ENCODE data around the gene MKLN1. TPM values are rescaled to one million over a fixed set of nuclear protein-coding genes. Genes with fewer than 3 reads are reported as not detected.
"Not testable (repeated sequence)": the region's sequence is repeated elsewhere in the genome, so short reads cannot be mapped to it uniquely, and the experiment has no call there.

MKLN1 gene
- total RNA-seq, 1 donor from 2014 or later: 61.7 TPM

- H3K36me3 Mint-ChIP-seq: peaks cover 10% of the 10 kb centered on the region
Observed at GRCh38 chr7:131501930-131502685, 174.4 kb downstream of the MKLN1 start.

DNA sequence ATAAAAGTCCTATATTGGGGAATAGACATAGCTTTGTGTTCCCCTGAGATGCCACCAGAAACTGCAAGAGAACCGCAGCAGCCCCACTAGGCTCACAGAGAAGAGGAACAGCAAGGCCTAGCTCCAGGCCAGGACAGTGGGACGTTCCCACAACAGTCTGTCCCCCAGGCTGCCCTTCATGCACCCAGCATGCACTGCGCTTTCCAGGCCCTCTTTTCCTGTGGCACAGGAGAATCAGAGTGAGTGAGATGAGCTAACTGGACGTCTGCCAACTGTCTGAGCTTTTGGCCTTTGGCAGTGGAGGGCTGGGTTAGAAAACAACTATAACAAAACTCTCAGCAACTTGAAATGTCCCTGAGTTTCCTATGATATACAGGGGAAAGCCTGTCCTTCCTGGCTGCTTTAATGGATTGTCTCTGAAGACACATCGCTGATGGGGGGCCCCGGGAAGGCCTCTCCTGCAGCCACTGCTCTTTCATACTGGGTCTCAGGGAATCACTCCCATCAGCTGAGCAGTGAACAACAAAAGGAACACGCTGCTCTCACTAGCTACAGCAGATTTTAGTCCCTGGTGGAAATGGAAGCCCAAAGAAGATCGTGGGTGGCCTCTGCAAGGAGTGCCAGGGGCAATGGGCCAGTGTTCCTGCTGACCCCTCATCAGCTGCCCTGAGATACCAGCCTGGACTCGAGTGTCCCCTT is 175.3 kb downstream of the MKLN1 start:
- H3K27ac Mint-ChIP-seq: peak overlapping the region; percentile 58
- no peak overlapping the region for H3K4me3 Mint-ChIP-seq
- peaks cover 13% of the 10 kb centered on the region for H3K4me1 Mint-ChIP-seq
- no peak for DNase-seq (ENCODE audit: low spot score in 2 of 2, unreplicated experiment in 2 of 2)
- H3K36me3 Mint-ChIP-seq: peaks cover 3% of the 10 kb centered on the region
- H3K27me3 Mint-ChIP-seq (ENCODE audit: low read depth): no peaks in the 10 kb centered on the region
- H3K9me3 Mint-ChIP-seq: no peaks in the 10 kb centered on the region
- TF ChIP-seq, protein P1, sequence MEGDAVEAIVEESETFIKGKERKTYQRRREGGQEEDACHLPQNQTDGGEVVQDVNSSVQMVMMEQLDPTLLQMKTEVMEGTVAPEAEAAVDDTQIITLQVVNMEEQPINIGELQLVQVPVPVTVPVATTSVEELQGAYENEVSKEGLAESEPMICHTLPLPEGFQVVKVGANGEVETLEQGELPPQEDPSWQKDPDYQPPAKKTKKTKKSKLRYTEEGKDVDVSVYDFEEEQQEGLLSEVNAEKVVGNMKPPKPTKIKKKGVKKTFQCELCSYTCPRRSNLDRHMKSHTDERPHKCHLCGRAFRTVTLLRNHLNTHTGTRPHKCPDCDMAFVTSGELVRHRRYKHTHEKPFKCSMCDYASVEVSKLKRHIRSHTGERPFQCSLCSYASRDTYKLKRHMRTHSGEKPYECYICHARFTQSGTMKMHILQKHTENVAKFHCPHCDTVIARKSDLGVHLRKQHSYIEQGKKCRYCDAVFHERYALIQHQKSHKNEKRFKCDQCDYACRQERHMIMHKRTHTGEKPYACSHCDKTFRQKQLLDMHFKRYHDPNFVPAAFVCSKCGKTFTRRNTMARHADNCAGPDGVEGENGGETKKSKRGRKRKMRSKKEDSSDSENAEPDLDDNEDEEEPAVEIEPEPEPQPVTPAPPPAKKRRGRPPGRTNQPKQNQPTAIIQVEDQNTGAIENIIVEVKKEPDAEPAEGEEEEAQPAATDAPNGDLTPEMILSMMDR (IDR thresholded peaks at IDR 0.05; ENCODE audit: unreplicated experiment): no peak

More at GRCh38 chr7:131501930-131502685, 174.4 kb downstream of the MKLN1 start:
- H3K4me3 Mint-ChIP-seq: no peak overlapping the region
- H3K9me3 Mint-ChIP-seq: no peaks in the 10 kb centered on the region
- no peak for DNase-seq (ENCODE audit: low spot score in 2 of 2, unreplicated experiment in 2 of 2)
- peak overlapping the region; percentile 58 for H3K27ac Mint-ChIP-seq
- H3K27me3 Mint-ChIP-seq (ENCODE audit: low read depth): no peaks in the 10 kb centered on the region
- H3K4me1 Mint-ChIP-seq: peaks cover 13% of the 10 kb centered on the region
- TF ChIP-seq, protein P1 (IDR thresholded peaks at IDR 0.05; ENCODE audit: unreplicated experiment): no peak

- Mint-ChIP-seq H3K9me3 (no peaks in the 10 kb centered on the region), H3K27me3 (ENCODE audit: low read depth) (no peaks in the 10 kb centered on the region), H3K27ac (peak overlapping the region; percentile 58), H3K36me3 (peaks cover 4% of the 10 kb centered on the region), H3K4me1 (peaks cover 13% of the 10 kb centered on the region), H3K4me3 (no peak overlapping the region)
- TF ChIP-seq, protein P1 (IDR thresholded peaks at IDR 0.05; ENCODE audit: unreplicated experiment): no peak
- no peak for DNase-seq (ENCODE audit: low spot score in 2 of 2, unreplicated experiment in 2 of 2)
Observed at GRCh38 chr7:131503639-131504038, 176.0 kb downstream of the MKLN1 start.

- no peak overlapping the region for H3K4me3 Mint-ChIP-seq
- no peak for DNase-seq (ENCODE audit: low spot score in 2 of 2, unreplicated experiment in 2 of 2)
- no peaks in the 10 kb centered on the region for H3K27me3 Mint-ChIP-seq (ENCODE audit: low read depth)
Observed at GRCh38 chr7:131504157-131504899, 176.7 kb downstream of the MKLN1 start.

GRCh38 chr7:131505037-131505620 is 177.5 kb downstream of the MKLN1 start:
- not testable (repeated sequence) for H3K4me3 Mint-ChIP-seq; H3K27me3 Mint-ChIP-seq (ENCODE audit: low read depth); DNase-seq (ENCODE audit: low spot score in 2 of 2, unreplicated experiment in 2 of 2); H3K9me3 Mint-ChIP-seq; H3K36me3 Mint-ChIP-seq
- Mint-ChIP-seq H3K27ac (peak overlapping the region; percentile 37), H3K4me1 (peaks cover 13% of the 10 kb centered on the region)

More at GRCh38 chr7:131504157-131504899, 176.7 kb downstream of the MKLN1 start:
- Mint-ChIP-seq H3K9me3 (no peaks in the 10 kb centered on the region), H3K36me3 (peaks cover 4% of the 10 kb centered on the region), H3K27ac (peak overlapping the region; percentile 37), H3K4me1 (peaks cover 13% of the 10 kb centered on the region)
- TF ChIP-seq, protein P1 (IDR thresholded peaks at IDR 0.05; ENCODE audit: unreplicated experiment): no peak
